PC-3 (cell line): ENCODE measurements around the gene SYNGR2. TPM values are rescaled to one million over a fixed set of nuclear protein-coding genes. Genes with fewer than 3 reads are reported as not detected.

Source experiments
- ATAC-seq: fragments of 200-7000 bp; cut with Tn5 transposase; 2 replicates; pipeline ENCODE4 v1.9.1; 2020; ENCODE audit warnings: mild to moderate bottlenecking, moderate library complexity
- BruUV-seq: library from RNA; stranded (reverse); fragments of 400-500 nt; replicated peaks from 2 replicates; lab custom pipeline; 2021; lab: Mats Ljungman, UMichigan
- CTCF ChIA-PET: fragments of 300-600 bp; sonication (Branson Sonifier 250); formaldehyde crosslinking; loops from one replicate; lab custom pipeline; 2022; ENCODE audit warnings: antibody characterized with exemption; lab: Charles Lee
- POLR2A ChIA-PET: fragments of 300-600 bp; sonication (Branson Sonifier 250); formaldehyde crosslinking; loops from one replicate; lab custom pipeline; 2022; ENCODE audit warnings: antibody characterized with exemption; ENCODE audit not compliant: unreplicated experiment; lab: Charles Lee
- DNase-seq: peaks from one replicate; pipeline ENCODE4 v3.0.0-alpha.2; 2015
- H2AFZ ChIP-seq: fragments of 300-600 bp; sonication (generic); 2 replicates; pipeline ENCODE4 v1.6.0; 2016; ENCODE audit warnings: antibody characterized with exemption, low read length
- H3F3A ChIP-seq: fragments of 300-600 bp; sonication (generic); one replicate; pipeline ENCODE4 v1.6.0; 2017; ENCODE audit warnings: antibody characterized with exemption, low read length, control low read depth, mild to moderate bottlenecking; ENCODE audit not compliant: unreplicated experiment
- H3K27ac ChIP-seq: fragments of 300-600 bp; sonication (generic); 2 replicates; pipeline ENCODE4 v1.5.1; 2016; ENCODE audit warnings: mild to moderate bottlenecking, low read length
- H3K27me3 ChIP-seq: fragments of 300-600 bp; sonication (generic); 2 replicates; pipeline ENCODE4 v1.6.1; 2016; ENCODE audit warnings: low read length, mixed read lengths
- H3K36me3 ChIP-seq: fragments of 300-600 bp; sonication (generic); 2 replicates; pipeline ENCODE4 v1.6.1; 2016; ENCODE audit warnings: low read depth, mixed run types, low read length, mixed read lengths
- H3K4me1 ChIP-seq: fragments of 300-600 bp; sonication (generic); 2 replicates; pipeline ENCODE4 v1.5.1; 2016; ENCODE audit warnings: low read length; ENCODE audit not compliant: insufficient read depth
- H3K4me2 ChIP-seq: fragments of 300-600 bp; sonication (generic); 2 replicates; pipeline ENCODE4 v1.6.0; 2016; ENCODE audit warnings: low read length
- H3K4me3 ChIP-seq: fragments of 300-600 bp; sonication (generic); 2 replicates; pipeline ENCODE4 v1.5.1; 2016; ENCODE audit warnings: mild to moderate bottlenecking, low read length, mixed read lengths
- H3K79me2 ChIP-seq: fragments of 300-600 bp; sonication (generic); 2 replicates; pipeline ENCODE4 v1.6.1; 2017; ENCODE audit warnings: low read length, mixed read lengths
- H3K9ac ChIP-seq: fragments of 300-600 bp; sonication (generic); 2 replicates; pipeline ENCODE4 v1.6.0; 2016; ENCODE audit warnings: mild to moderate bottlenecking, low read length
- H3K9me2 ChIP-seq: fragments of 300-600 bp; sonication (generic); replicated peaks from 2 replicates; pipeline ENCODE4 v1.6.1; 2016; ENCODE audit warnings: mixed run types, low read length, mixed read lengths
- H3K9me3 ChIP-seq: fragments of 300-600 bp; sonication (generic); 2 replicates; pipeline ENCODE4 v1.6.1; 2016; ENCODE audit warnings: low read length, mixed read lengths
- H4K20me1 ChIP-seq: fragments of 300-600 bp; sonication (generic); 2 replicates; pipeline ENCODE4 v1.6.1; 2016; ENCODE audit warnings: low read length, mixed read lengths
- CTCF ChIP-seq: fragments of 300-600 bp; sonication (generic); conservative IDR thresholded peaks from 2 replicates; pipeline ENCODE4 v1.5.1; 2017; ENCODE audit warnings: antibody characterized with exemption, low read depth, mild to moderate bottlenecking, low read length
- EZH2 ChIP-seq: fragments of 300-600 bp; sonication (generic); IDR thresholded peaks from one replicate; pipeline ENCODE4 v1.6.1; 2017; ENCODE audit warnings: antibody characterized with exemption, mild to moderate bottlenecking, low read length; ENCODE audit not compliant: unreplicated experiment
- EZH2phosphoT487 ChIP-seq: fragments of 300-600 bp; sonication (generic); IDR thresholded peaks from 2 replicates; pipeline ENCODE4 v1.6.1; 2018; ENCODE audit warnings: mild to moderate bottlenecking, antibody characterized with exemption, low read length, borderline replicate concordance
- intact Hi-C: fragments of 100-400 bp; cut with micrococcal nuclease; formaldehyde crosslinking; loops from 2 replicates; pipeline ENCODE4 v1.9.0; 2023
- total RNA-seq: library from RNA; depleted of rRNA; stranded (reverse); fragments of >200 nt; gene quantifications from 2 replicates; pipeline ENCODE4 v1.2.3, GENCODE V29; 2014

SYNGR2 gene
- total RNA-seq, 1 experiment from 2014 or later, result 213 TPM

- H3K79me2 ChIP-seq, result peaks cover 16% of the 10 kb centered on the region
- no TSS peak for BruUV-seq
- H3K27ac ChIP-seq, result no peak overlapping the region
- no peaks in the 10 kb centered on the region for H3K9me2 ChIP-seq
- no peak for ATAC-seq
- no peaks in the 10 kb centered on the region for H3K9me3 ChIP-seq
- no peak overlapping the region for H2AFZ ChIP-seq
- DNase-seq, result no peak
- peaks cover 18% of the 10 kb centered on the region; the same call in 1 of the 2 replicates for H3K36me3 ChIP-seq
- H3K4me1 ChIP-seq, result peaks cover 9% of the 10 kb centered on the region; the same call in 1 of the 2 replicates
- H3K4me2 ChIP-seq, result no peak overlapping the region
- H3K4me3 ChIP-seq, result no peak overlapping the region
- no peak overlapping the region for H3K9ac ChIP-seq
- intact Hi-C loops, result no loop called here
- TF ChIP-seq EZH2phosphoT487 (no peak), CTCF (no peak), EZH2 (no peak)
- no peaks in the 10 kb centered on the region for H4K20me1 ChIP-seq
- H3F3A ChIP-seq, result no peaks in the 10 kb centered on the region
- ChIA-PET CTCF (no interaction called here), POLR2A (no interaction called here)
- H3K27me3 ChIP-seq, result no peaks in the 10 kb centered on the region
These were observed 46.0 kb upstream of the SYNGR2 start for GRCh38 chr17:78122216-78122930.

GRCh38 chr17:78122931-78123249 lies 45.5 kb upstream of the SYNGR2 start:
- Histone ChIP-seq H2AFZ (no peak overlapping the region), H3K4me1 (peaks cover 10% of the 10 kb centered on the region; the same call in 1 of the 2 replicates), H3K36me3 (peaks cover 18% of the 10 kb centered on the region; the same call in 1 of the 2 replicates), H3K27me3 (no peaks in the 10 kb centered on the region), H4K20me1 (no peaks in the 10 kb centered on the region), H3K27ac (no peak overlapping the region), H3K9me2 (no peaks in the 10 kb centered on the region), H3K4me3 (no peak overlapping the region), H3K9ac (no peak overlapping the region), H3K9me3 (no peaks in the 10 kb centered on the region), H3F3A (no peaks in the 10 kb centered on the region), H3K79me2 (peaks cover 21% of the 10 kb centered on the region), H3K4me2 (no peak overlapping the region)
- no peak for TF ChIP-seq CTCF
- TF ChIP-seq EZH2, result no peak
- no peak for TF ChIP-seq EZH2phosphoT487
- no peak for ATAC-seq
- ChIA-PET POLR2A (no interaction called here), CTCF (no interaction called here)
- no peak for DNase-seq
- intact Hi-C loops, result no loop called here
- BruUV-seq, result no TSS peak

GRCh38 chr17:78123258-78123929 lies 45.0 kb upstream of the SYNGR2 start:
- H3F3A ChIP-seq, result no peaks in the 10 kb centered on the region
- no peak overlapping the region for H3K4me2 ChIP-seq
- no TSS peak for BruUV-seq
- H3K79me2 ChIP-seq, result peaks cover 23% of the 10 kb centered on the region
- ChIA-PET CTCF (no interaction called here), POLR2A (no interaction called here)
- TF ChIP-seq CTCF (no peak), EZH2 (no peak), EZH2phosphoT487 (no peak)
- no peaks in the 10 kb centered on the region for H3K9me2 ChIP-seq
- no peaks in the 10 kb centered on the region for H3K27me3 ChIP-seq
- H3K27ac ChIP-seq, result no peak overlapping the region
- no peak for ATAC-seq
- H2AFZ ChIP-seq, result no peak overlapping the region
- no peak overlapping the region for H3K4me3 ChIP-seq
- no peaks in the 10 kb centered on the region for H4K20me1 ChIP-seq
- peaks cover 18% of the 10 kb centered on the region; the same call in 1 of the 2 replicates for H3K36me3 ChIP-seq
- peaks cover 10% of the 10 kb centered on the region; the same call in 1 of the 2 replicates for H3K4me1 ChIP-seq
- H3K9ac ChIP-seq, result no peak overlapping the region
- H3K9me3 ChIP-seq, result no peaks in the 10 kb centered on the region
- intact Hi-C loops, result no loop called here
- no peak for DNase-seq
